Astrocyte of the spinal cord (primary cell): ENCODE data around the gene CDC42BPB.

Source experiments
- DNase-seq: peaks from one replicate; pipeline ENCODE4 v3.0.0; 2011; ENCODE audit warnings: low read depth, low spot score
- H3K4me3 ChIP-seq: 2 replicates; pipeline ENCODE4 v1.5.1; 2011; ENCODE audit warnings: low read depth, mild to moderate bottlenecking, low read length, moderate library complexity
- in situ Hi-C: cut with HindIII; loops from 2 replicates; pipeline ENCODE4 v1.10.0; 2017; ENCODE audit warnings: low sequenced_read_pairs
- TF ChIP-seq, protein P1 (sequence below): IDR thresholded peaks from 2 replicates; pipeline ENCODE4 v1.5.1; 2012; ENCODE audit warnings: low read depth, mild to moderate bottlenecking, low read length, inconsistent platforms

Gene CDC42BPB

DNA sequence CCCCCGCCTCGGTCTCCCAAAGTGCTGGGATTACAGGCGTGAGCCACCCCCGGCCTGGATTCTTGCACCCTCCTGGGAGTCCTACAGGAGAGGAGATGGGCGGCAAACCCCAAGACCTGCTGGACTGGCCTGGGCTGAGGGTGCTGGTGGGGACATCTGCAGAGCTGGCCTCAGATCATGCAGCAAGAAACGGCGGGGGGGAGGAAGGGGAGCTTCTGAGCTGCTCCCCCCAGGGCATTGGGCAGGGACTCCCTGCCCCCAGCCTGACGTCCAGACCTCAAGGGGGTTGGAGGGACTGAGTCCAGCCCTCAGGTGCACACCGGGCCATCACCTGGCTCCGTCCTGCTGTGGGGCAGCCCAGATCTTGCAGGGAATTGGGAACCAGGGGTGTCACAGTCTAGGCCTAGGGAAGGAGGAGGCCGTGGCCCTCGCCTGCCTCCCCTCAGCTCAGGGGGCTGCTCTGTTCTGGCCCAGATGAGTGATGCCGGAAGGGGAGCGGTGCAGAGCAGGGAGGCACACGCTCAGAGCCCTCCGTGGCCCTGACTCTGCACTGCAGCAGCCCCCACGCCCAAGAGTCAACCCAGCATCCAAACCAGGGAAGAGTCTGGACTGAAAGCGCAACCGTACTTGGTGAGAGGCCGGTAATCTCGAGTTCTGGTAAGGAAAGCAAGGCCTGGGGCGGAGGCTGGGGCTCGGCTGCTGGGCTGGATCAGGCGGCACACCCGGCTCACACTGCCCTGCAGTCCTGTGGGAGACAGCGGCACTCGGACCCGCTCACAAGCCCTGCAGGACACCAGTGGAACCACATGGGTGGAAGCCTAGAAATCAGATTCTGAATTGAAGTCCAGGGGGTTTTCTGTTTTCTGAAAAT lies 143.8 kb downstream of the CDC42BPB start:
- in situ Hi-C loops = no loop called here

DNA sequence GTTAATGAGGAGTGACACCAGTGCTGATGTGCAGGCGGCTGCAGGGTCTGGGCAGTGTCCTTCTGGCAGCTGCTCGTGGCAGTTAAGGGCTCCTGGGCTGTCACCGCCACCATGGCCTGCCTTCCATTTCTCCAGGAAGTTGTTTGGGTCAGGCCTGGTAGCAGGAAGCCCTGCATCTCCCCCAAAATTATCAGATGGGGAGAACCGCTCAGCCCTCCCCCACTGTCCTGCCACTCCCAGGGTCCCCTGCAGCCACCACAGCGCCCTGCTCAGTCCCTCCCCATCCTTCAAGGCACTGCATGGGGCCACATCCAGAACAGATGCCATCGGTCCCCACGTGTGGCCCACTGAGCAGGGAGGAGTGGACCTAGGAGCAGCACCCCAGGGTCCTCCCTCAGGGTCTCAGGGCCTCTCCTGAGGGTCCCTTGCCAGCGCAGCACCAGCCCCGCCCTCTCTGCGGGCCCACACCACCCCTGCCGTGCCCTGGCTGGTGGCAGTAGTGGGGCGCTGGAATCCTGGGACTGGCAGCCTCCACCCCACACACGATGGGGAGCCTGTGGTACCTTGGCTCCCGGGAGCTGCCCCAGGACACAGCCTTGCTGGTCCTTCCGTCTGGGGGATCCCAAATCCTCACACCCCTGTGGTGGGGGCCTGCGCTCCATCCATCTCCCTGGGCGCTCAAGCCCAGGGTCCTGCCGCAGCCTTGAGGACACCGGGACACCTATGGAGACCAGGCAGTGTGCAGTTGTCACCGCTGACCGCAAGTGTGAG lies 145.2 kb downstream of the CDC42BPB start:
- H3K4me3 ChIP-seq = no peak overlapping the region
- DNase-seq = no peak
- TF ChIP-seq, protein P1, sequence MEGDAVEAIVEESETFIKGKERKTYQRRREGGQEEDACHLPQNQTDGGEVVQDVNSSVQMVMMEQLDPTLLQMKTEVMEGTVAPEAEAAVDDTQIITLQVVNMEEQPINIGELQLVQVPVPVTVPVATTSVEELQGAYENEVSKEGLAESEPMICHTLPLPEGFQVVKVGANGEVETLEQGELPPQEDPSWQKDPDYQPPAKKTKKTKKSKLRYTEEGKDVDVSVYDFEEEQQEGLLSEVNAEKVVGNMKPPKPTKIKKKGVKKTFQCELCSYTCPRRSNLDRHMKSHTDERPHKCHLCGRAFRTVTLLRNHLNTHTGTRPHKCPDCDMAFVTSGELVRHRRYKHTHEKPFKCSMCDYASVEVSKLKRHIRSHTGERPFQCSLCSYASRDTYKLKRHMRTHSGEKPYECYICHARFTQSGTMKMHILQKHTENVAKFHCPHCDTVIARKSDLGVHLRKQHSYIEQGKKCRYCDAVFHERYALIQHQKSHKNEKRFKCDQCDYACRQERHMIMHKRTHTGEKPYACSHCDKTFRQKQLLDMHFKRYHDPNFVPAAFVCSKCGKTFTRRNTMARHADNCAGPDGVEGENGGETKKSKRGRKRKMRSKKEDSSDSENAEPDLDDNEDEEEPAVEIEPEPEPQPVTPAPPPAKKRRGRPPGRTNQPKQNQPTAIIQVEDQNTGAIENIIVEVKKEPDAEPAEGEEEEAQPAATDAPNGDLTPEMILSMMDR = no peak
- in situ Hi-C loops = no loop called here

More for the DNA sequence above, 143.8 kb downstream of the CDC42BPB start:
- no peak overlapping the region for H3K4me3 ChIP-seq
- no peak for DNase-seq
- TF ChIP-seq, protein P1 = no peak

DNA sequence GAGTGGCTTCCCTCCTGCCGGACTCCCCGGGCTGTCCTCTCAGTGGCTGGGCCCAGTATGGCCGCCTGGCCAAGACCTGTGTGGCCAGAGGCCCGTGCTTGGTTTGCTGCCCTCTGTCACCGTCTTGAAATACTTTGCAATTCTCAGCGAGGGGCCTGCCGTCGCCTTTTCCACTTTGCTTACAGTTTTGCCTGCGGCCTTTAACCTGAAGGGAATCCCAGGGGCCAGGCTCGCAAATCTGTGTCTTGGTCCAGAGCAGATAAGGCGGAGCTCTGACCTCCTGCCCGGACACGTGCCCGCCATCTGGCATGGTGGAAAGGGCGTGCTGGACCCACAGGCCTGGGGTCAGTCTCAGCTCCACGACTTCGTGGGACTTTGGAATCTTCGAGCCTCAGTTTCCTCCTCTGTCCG lies 145.8 kb downstream of the CDC42BPB start:
- in situ Hi-C loops = no loop called here
- TF ChIP-seq, protein P1 = no peak
- H3K4me3 ChIP-seq = no peak overlapping the region
- no peak for DNase-seq

DNA sequence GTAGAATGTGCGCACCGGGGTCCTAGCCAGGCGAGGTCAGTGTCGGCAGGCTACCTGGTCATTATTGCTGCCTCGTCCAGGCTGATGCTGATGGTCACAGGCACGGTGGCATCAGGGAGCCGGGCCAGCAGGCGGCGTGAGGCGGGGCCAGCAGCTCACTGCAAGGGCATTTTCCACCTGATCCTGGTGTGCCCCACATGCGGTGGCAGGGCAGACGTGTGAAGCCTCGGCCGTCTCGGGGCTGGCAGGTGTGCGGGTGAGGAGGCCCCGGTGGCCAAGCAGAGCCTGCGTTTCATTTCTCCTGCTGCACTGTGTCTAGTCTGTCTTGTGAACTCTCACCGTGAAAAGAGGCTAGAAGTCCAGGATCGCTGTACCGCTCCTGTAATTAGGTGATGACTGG lies 146.9 kb downstream of the CDC42BPB start:
- TF ChIP-seq, protein P1 = no peak
- no peak overlapping the region for H3K4me3 ChIP-seq
- in situ Hi-C loops = no loop called here
- DNase-seq = no peak

DNA sequence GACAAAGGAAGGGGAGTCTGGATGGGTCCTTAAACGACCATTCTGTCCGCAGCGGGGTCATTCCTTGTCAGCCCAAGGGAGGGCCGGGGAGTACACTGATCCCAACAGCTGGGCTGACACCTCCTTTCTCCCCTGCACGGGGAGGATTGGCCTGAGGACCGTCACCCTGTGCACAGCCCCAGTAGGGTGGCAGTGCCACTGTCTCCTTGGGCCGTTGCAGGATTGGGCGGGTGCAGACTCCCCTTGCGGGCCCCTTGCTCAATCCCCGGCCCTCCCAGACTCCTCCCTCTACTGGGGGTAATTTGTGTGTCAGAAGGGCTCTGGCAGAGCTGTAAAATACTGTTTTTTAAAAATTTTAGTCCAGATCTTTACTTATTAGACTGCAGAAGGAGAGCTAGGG lies 147.4 kb downstream of the CDC42BPB start:
- no peak overlapping the region for H3K4me3 ChIP-seq
- TF ChIP-seq, protein P1 = no peak
- no peak for DNase-seq
- in situ Hi-C loops = no loop called here

DNA sequence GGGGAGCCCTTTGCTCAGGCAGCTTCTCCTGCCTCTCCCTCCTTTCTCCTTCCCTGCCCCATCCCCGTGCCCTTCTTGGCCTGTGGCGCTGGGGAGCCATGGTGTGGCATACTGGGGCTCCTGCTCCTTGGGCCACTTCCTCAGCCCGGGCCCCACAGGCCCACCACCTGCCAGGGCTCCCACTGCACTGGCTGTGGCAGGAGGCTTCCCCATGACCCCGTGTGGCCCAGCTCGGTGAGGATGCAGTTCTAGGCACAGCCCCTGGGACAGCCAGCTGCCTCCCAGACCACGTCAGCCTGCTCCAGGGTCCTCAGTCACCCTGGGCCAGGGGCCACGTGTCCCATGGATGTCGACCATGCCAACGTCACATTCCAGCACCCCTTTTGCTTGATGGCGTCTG lies 147.9 kb downstream of the CDC42BPB start:
- no peak overlapping the region for H3K4me3 ChIP-seq
- no peak for DNase-seq
- TF ChIP-seq, protein P1 = no peak
- in situ Hi-C loops = no loop called here
